Measurements from ENCODE around the gene ERP44.

ERP44 gene

GRCh38 chr9:99966001-99966400 is 132.8 kb downstream of the ERP44 start:
- no peak for DNase-seq (ENCODE audit: low read depth)
- in situ Hi-C loops (cut with HindIII; ENCODE audit: low sequenced_read_pairs) = no loop called here
- no peak overlapping the region for H3K4me3 ChIP-seq (ENCODE audit: low read depth, low read length)
- TF ChIP-seq CTCF (IDR thresholded peaks at IDR 0.05; ENCODE audit: low read depth, low read length, missing control alignments) = no peak

GRCh38 chr9:99964336-99964735 is 134.5 kb downstream of the ERP44 start:
- in situ Hi-C loops (cut with HindIII; ENCODE audit: low sequenced_read_pairs) = no loop called here
- DNase-seq (ENCODE audit: low read depth) = no peak
- no peak overlapping the region for H3K4me3 ChIP-seq (ENCODE audit: low read depth, low read length)
- no peak for TF ChIP-seq CTCF (IDR thresholded peaks at IDR 0.05; ENCODE audit: low read depth, low read length, missing control alignments)

GRCh38 chr9:99962680-99963261 is 136.0 kb downstream of the ERP44 start:
- DNase-seq (ENCODE audit: low read depth) = no peak
- in situ Hi-C loops (cut with HindIII; ENCODE audit: low sequenced_read_pairs) = no loop called here
- no peak for TF ChIP-seq CTCF (IDR thresholded peaks at IDR 0.05; ENCODE audit: low read depth, low read length, missing control alignments)
- H3K4me3 ChIP-seq (ENCODE audit: low read depth, low read length) = no peak overlapping the region

GRCh38 chr9:99955606-99956005 is 143.2 kb downstream of the ERP44 start:
- DNase-seq (ENCODE audit: low read depth) = no peak
- in situ Hi-C loops (cut with HindIII; ENCODE audit: low sequenced_read_pairs) = no loop called here
- TF ChIP-seq CTCF (IDR thresholded peaks at IDR 0.05; ENCODE audit: low read depth, low read length, missing control alignments) = no peak
- no peak overlapping the region for H3K4me3 ChIP-seq (ENCODE audit: low read depth, low read length)

GRCh38 chr9:99954819-99955218 is 144.0 kb downstream of the ERP44 start:
- no peak overlapping the region for H3K4me3 ChIP-seq (ENCODE audit: low read depth, low read length)
- in situ Hi-C loops (cut with HindIII; ENCODE audit: low sequenced_read_pairs) = no loop called here
- TF ChIP-seq CTCF (IDR thresholded peaks at IDR 0.05; ENCODE audit: low read depth, low read length, missing control alignments) = no peak
- no peak for DNase-seq (ENCODE audit: low read depth)

GRCh38 chr9:99953861-99954507 is 144.8 kb downstream of the ERP44 start:
- H3K4me3 ChIP-seq (ENCODE audit: low read depth, low read length) = no peak overlapping the region
- TF ChIP-seq CTCF (IDR thresholded peaks at IDR 0.05; ENCODE audit: low read depth, low read length, missing control alignments) = no peak
- in situ Hi-C loops (cut with HindIII; ENCODE audit: low sequenced_read_pairs) = no loop called here
- DNase-seq (ENCODE audit: low read depth) = no peak
